ENCODE results near the gene HERPUD1.
"Not testable (repeated sequence)": the region's sequence is repeated elsewhere in the genome, so short reads cannot be mapped to it uniquely, and the experiment has no call there.

HERPUD1 gene

GRCh38 chr16:56961851-56962281 lies 29.9 kb downstream of the HERPUD1 start, which contains the start of gene CETP:
Gene CETP, plus strand, starts transcription at chr16:56961950. Its CDS starts 30 bp downstream, at chr16:56961980.
- no peak for DNase-seq

DNA sequence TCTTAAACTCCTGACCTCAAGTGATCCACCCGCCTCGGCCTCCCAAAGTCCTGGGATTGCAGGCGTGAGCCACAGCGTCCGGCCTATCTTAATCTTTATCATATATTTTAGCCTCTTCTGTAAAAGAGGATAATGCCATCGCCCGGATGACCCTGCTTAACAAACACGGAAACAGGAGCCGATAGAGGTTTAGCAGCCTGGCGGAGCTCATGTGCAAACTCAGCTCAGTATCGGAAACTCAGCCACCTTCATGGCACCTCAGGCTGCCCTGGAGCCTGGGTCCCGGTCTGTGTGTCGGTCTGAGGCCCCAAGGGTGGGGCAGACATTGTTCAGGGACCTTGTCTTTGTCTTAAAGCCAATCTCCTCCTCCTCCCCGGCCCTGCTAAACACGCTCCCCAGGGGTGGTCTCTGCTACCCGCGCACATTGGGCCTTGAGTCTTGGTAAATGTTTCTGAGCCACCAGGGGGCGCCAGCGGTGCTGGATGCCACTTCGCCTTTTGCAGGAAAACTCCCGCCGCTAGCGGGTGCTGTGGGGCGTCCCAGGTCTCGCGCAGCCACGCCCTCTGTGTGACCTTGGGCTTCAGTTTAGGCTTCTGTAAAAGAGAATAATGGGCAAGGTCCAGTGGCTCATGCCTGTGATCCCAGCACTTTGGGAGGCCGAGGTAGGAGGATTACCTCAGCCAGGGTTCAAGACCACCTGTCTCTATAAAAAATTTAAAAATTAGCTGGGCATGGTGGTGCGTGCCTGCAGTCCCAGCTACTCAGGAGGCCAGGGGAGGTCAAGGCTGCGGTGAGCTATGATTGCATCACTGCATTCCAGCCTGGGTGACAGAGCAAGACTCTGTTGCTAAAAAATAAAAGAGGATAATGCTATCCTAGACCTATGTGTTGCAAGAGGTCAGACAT lies 32.6 kb downstream of the HERPUD1 start:
- DNase-seq, result peak; percentile 93

DNA sequence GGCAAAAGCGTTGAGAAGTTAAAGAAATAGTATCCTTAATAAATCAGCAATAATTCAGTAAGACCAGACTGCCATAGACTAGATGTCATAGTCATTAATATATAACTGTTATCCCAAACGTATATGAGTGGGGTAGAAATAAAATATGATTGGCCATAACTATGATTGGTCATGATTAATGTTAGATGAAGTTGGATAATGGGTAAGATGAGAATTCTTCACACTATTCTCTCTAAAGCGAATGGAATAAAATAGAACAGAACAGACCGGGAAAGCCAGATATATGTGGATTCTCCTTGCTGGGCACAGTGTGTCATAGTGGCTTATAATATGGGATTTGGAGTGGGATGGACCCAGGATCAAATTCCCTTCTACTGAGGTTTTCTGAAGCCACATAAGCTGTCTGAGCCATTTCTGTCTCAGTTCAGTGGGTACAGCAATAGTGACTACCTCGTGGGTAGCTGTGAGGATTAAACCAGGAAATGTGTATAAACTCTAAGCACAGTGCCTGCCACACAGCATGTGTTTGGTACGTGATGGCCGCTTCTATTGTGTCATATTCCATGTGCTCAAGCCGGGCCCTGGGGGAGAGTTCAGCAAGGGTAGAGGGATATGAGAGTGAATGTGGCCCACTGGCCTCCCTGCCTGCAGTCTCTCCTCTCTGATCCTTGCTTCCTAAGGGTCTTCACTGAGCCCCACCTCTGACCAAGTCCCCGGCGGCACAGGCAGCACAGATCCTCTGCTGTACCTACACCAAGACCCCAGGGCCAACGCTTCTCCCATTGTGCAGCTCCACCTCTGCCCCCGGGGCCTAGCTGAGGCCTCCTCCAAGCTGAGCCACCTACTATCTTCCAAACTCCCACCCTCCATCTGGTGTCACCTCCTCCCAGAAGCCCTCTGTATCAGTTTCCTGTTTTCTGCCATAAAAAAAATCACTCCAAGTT lies 33.5 kb downstream of the HERPUD1 start:
- no peak for DNase-seq

DNA sequence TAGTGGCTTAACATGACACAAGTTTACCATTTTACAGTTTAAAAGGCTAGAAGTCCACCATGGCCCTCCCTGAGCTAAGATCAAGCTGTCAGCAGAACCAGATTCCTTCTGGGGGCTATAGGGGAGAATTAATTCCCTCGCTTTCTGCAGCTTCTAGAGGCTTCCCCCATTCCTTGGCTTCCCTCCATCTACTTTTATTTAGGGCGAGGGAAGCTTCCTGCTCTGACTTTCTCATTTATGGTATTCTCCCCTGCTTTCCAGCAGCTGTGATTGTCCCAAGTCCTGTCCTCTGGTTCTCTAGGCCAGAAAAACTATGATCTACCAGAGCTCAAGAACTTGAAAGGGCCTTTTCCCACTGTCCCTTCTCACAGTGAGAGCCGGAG lies 34.1 kb downstream of the HERPUD1 start:
- DNase-seq, result no peak

GRCh38 chr16:56967733-56968132 lies 35.8 kb downstream of the HERPUD1 start:
- no peak for DNase-seq

GRCh38 chr16:56969769-56970168 lies 37.8 kb downstream of the HERPUD1 start:
- DNase-seq, result no peak

GRCh38 chr16:56970934-56971767 lies 39.2 kb downstream of the HERPUD1 start:
- no peak for DNase-seq

GRCh38 chr16:56971768-56972043 lies 39.8 kb downstream of the HERPUD1 start:
- no peak for DNase-seq

- DNase-seq, result no peak
These were observed 40.7 kb downstream of the HERPUD1 start for GRCh38 chr16:56972403-56973293.

DNA sequence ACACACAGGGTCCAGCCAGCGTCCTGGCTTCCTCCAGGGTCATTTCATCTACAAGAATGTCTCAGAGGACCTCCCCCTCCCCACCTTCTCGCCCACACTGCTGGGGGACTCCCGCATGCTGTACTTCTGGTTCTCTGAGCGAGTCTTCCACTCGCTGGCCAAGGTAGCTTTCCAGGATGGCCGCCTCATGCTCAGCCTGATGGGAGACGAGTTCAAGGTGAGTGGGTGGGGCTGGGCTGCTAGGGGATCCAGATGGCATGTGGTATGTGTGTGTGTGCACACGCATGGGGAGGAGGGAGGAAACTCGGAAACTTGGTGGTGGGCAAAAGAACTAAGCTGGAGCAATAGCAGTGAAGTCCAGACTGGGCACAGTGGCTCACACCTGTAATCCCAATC lies 41.4 kb downstream of the HERPUD1 start:
- no peak for DNase-seq

GRCh38 chr16:56973899-56974298 lies 42.0 kb downstream of the HERPUD1 start:
- DNase-seq, result not testable (repeated sequence)

DNA sequence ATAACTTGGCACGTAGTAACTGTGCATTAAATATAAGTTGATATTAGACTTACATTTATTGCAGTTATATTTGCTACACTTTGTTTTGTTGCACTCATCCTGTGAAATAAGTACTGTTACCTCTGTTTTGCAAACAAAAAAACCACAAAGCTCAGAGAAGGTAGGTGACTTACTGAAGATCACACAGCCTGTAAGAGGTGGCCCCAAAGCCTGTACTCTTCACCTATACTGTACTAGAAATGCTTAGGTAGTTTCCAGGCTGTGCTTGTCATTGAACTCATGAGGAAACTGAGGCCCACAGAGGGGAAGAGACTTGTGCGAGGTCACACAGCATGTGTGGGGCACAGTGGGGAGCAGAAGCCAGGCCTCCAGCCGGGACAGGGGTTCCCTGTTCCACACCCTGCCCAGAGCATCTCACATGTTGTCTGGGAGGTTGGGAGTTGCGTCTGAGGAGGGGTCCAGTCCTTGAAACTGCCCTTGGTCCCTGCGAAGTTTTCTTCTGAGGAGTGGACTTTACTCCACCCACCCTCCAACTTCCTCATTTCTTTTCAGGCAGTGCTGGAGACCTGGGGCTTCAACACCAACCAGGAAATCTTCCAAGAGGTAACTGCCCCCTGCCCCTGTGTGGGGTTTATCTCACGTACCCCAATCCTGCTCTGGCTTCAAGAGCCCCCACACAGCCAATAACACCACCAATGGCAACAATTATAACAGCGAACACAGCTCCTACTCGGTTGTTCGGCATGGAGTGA lies 42.8 kb downstream of the HERPUD1 start:
- no peak for DNase-seq

- DNase-seq, result no peak
These were observed 43.8 kb downstream of the HERPUD1 start for GRCh38 chr16:56975714-56976113.

DNA sequence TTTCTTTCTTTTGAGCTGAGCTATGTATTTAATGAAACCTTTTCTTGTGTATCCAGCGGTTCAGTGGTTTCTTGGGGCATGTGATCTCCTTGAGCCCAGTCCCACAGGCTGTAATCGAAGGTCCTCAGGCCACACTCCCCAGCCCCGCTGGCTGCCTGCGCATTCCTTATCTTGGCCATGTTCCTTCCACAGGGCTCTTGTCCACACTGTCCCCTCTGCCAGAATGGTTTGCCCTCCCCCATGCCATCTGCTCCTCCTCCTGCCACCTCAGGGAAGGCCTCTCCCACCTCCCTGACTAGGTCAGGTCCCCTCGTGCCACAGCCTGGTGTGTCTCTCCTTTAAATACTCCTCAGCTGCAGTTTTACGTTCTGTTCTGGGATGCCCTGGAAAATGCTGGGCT lies 45.3 kb downstream of the HERPUD1 start:
- DNase-seq, result no peak

GRCh38 chr16:56977823-56978430 lies 46.0 kb downstream of the HERPUD1 start:
- DNase-seq, result no peak

DNA sequence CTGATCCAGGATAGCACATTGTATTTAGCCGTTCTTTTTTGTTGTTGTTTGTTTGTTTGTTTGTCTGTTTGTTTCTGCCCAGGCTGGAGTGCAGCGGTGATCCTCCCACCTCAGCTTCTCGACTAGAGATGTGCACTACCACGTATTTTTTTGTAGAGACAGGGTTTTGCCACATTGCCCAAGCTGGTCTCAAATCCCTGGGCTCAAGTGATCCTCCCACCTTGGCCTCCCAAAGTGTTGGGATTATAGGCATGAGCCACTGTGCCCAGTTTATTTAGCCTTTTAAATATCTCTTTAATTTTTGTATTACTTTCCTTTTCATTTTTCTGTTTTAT lies 48.2 kb downstream of the HERPUD1 start:
- no peak for DNase-seq

GRCh38 chr16:56980792-56981724 lies 49.1 kb downstream of the HERPUD1 start:
- no peak for DNase-seq

- DNase-seq, result no peak
These were observed 49.9 kb downstream of the HERPUD1 start for GRCh38 chr16:56981729-56982271.

- DNase-seq, result no peak
These were observed 50.8 kb downstream of the HERPUD1 start for GRCh38 chr16:56982695-56983094.
